Muscle layer of duodenum (tissue), 2 donors: ENCODE results near the gene HTRA1.

Source experiments
- H3K27ac ChIP-seq: one replicate; pipeline ENCODE4 v1.7.0; 2013; ENCODE audit warnings: mild to moderate bottlenecking, low read length
- H3K27me3 ChIP-seq: one replicate; pipeline ENCODE4 v1.7.0; 2013; ENCODE audit warnings: low read depth, mild to moderate bottlenecking, control low read depth, low read length
- H3K36me3 ChIP-seq, 2 donors: one replicate each; pipeline ENCODE4 v1.7.0; 2013; ENCODE audit warnings: low read length in 2 of 2, control low read depth in 1 of 2, mild to moderate bottlenecking in 1 of 2; ENCODE audit not compliant: insufficient read depth in 2 of 2, control insufficient read depth in 1 of 2
- H3K4me1 ChIP-seq, 2 donors: one replicate each; pipeline ENCODE4 v1.7.0; 2013; ENCODE audit warnings: low read length in 2 of 2, mild to moderate bottlenecking in 2 of 2, control low read depth in 1 of 2, moderate library complexity in 1 of 2; ENCODE audit not compliant: insufficient read depth in 2 of 2, control insufficient read depth in 1 of 2
- H3K4me3 ChIP-seq, 2 donors: one replicate each; pipeline ENCODE4 v1.7.0; 2013; ENCODE audit warnings: low read length in 2 of 2, low read depth in 1 of 2, mild to moderate bottlenecking in 1 of 2
- H3K9me3 ChIP-seq, 2 donors: one replicate each; pipeline ENCODE4 v1.7.0; 2013; ENCODE audit warnings: low read length in 2 of 2, control low read depth in 1 of 2, mild to moderate bottlenecking in 1 of 2; ENCODE audit not compliant: control insufficient read depth in 1 of 2
- donor health status: healthy.

Gene HTRA1

GRCh38 chr10:122490268-122490667, 28.9 kb downstream of the HTRA1 start:
- Histone ChIP-seq H3K27ac (no peak overlapping the region), H3K27me3 (no peaks in the 10 kb centered on the region), H3K4me3 (no peak overlapping the region), H3K4me1 (peaks cover 10 to 59% of the 10 kb centered on the region in 2 donors), H3K9me3 (no peaks in the 10 kb centered on the region), H3K36me3 (no peaks in the 10 kb centered on the region)

DNA sequence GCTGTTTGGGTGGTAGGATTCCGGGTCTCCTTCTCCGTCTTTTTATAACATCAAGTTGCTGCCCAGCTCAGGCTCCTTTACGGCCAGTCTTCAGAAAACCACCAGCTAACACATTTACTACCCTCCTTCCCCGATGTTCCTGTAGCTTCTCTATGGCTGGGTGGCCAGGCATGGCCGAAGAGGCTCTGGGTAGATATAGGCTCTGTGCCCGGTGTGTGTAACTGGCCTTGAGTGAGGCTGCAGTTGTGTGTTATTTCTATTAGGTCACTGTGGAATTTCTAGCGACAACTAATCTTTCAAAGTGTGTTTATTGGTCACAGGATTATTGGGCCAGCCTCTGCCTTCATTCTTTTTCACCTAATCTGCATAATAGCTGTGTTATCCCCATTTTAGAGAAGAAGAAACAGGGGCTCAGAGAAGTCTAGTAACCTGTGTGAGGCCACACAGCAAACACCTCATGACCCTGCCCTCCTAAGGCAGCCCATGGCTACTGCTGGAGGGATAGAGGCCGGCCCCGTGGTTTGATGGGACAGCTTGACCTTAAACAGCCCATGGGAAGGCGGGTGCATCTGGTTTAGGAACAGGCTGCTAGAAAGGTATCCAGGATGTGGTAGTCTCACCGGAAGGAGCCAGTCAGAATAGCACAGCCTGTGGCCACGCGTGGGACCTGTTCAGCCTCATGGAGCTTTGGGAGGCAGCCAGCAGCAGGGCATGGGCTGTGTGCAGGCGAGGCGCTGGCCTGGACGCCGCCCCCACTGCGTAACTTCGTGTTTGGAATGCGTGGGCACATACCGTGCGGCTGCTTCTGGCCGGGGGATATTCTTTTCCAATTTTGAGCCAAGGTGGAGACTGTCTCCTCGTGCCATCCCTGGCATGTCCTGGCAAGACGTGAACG, 29.7 kb downstream of the HTRA1 start:
- Histone ChIP-seq H3K9me3 (no peaks in the 10 kb centered on the region), H3K4me1 (peaks cover 4 to 54% of the 10 kb centered on the region in 2 donors), H3K27me3 (no peaks in the 10 kb centered on the region), H3K36me3 (no peaks in the 10 kb centered on the region), H3K27ac (no peak overlapping the region), H3K4me3 (no peak overlapping the region)

DNA sequence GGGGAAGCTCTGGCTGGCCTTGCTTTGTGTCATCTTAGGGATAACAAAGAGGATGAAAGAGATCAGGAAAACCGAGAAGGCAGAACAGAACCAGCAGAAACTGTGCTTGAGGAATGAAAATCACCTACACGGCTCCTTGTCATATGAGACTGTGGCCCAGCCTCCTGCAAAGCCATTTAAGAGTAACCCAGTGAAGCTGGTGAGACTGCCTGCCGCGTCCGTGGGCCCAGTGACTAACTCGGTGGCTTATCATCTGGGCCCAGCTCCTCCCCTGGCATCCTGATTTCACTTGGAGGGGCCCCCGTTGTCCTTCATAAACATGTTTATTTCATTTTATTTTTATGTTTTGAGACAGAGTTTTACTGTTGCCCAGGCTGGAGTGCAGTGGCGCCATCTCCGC, 30.7 kb downstream of the HTRA1 start:
- H3K36me3 ChIP-seq = no peaks in the 10 kb centered on the region
- no peaks in the 10 kb centered on the region for H3K9me3 ChIP-seq
- peaks cover 3 to 44% of the 10 kb centered on the region in 2 donors for H3K4me1 ChIP-seq
- H3K27ac ChIP-seq = no peak overlapping the region
- no peak overlapping the region for H3K4me3 ChIP-seq
- no peaks in the 10 kb centered on the region for H3K27me3 ChIP-seq

DNA sequence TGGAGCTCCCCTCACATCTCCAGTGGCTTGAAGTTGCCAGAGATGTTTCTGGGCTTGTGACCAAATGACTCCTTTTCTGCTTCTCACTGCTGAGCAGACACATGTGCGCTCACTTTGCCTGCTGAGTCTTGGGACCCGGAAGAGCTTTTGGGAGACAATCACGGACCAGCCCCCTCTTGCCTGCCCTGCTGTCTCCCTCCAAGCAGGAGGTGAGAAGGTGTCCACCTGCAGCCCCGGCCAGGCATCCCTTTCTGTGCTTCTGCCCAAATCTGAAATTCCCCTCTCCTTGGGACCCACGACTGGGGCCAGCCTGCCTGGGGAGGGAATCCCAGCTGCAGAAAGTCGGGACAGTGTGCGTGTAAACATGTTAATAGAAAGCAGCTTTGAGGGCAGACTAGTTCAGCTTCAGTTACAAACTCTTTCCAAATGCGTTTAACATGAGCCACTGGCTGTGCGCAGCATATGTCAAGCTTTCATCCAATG, 31.7 kb downstream of the HTRA1 start:
- H3K36me3 ChIP-seq = no peaks in the 10 kb centered on the region
- H3K4me3 ChIP-seq = no peak overlapping the region
- no peaks in the 10 kb centered on the region for H3K27me3 ChIP-seq
- H3K4me1 ChIP-seq = peaks cover 0 to 40% of the 10 kb centered on the region in 2 donors
- no peak overlapping the region for H3K27ac ChIP-seq
- H3K9me3 ChIP-seq = no peaks in the 10 kb centered on the region

DNA sequence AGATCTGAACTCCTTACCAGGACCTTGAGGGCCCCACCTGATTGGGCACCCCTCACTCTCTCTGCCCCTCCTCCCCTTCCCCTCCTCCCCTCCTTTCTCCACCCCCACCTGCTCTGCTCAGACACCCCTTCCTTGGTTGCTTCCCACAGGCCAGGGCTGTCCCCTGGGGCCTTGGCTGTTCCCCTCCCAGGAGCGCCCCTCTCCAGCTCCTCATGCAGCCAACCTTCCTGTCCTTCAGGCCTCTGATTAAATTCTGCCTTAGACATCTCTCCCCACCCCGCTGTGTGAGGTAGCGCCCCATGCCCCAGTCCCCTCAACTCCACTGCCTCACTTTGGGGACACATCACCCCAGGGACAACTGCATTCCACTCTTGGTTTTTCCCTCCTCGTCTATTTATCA, 32.4 kb downstream of the HTRA1 start:
- no peaks in the 10 kb centered on the region for H3K27me3 ChIP-seq
- H3K9me3 ChIP-seq = no peaks in the 10 kb centered on the region
- H3K4me1 ChIP-seq = peaks cover 0 to 45% of the 10 kb centered on the region in 2 donors
- no peak overlapping the region for H3K27ac ChIP-seq
- no peaks in the 10 kb centered on the region for H3K36me3 ChIP-seq
- H3K4me3 ChIP-seq = no peak overlapping the region

GRCh38 chr10:122494173-122494820, 32.9 kb downstream of the HTRA1 start:
- Histone ChIP-seq H3K9me3 (no peaks in the 10 kb centered on the region), H3K4me1 (peaks cover 4 to 51% of the 10 kb centered on the region in 2 donors), H3K4me3 (no peak overlapping the region), H3K27ac (no peak overlapping the region), H3K36me3 (no peaks in the 10 kb centered on the region), H3K27me3 (no peaks in the 10 kb centered on the region)

GRCh38 chr10:122494833-122495232, 33.5 kb downstream of the HTRA1 start:
- Histone ChIP-seq H3K27ac (no peak overlapping the region), H3K4me1 (peaks cover 8 to 56% of the 10 kb centered on the region in 2 donors), H3K9me3 (no peaks in the 10 kb centered on the region), H3K4me3 (no peak overlapping the region), H3K36me3 (no peaks in the 10 kb centered on the region), H3K27me3 (no peaks in the 10 kb centered on the region)

GRCh38 chr10:122495406-122496340, 34.3 kb downstream of the HTRA1 start:
- no peak overlapping the region for H3K27ac ChIP-seq
- H3K27me3 ChIP-seq = no peaks in the 10 kb centered on the region
- H3K9me3 ChIP-seq = no peaks in the 10 kb centered on the region
- no peak overlapping the region for H3K4me3 ChIP-seq
- peaks cover 8 to 64% of the 10 kb centered on the region in 2 donors for H3K4me1 ChIP-seq
- H3K36me3 ChIP-seq = no peaks in the 10 kb centered on the region

GRCh38 chr10:122497241-122497640, 35.9 kb downstream of the HTRA1 start:
- no peak overlapping the region for H3K4me3 ChIP-seq
- peaks cover 8 to 53% of the 10 kb centered on the region in 2 donors for H3K4me1 ChIP-seq
- H3K27ac ChIP-seq = no peak overlapping the region
- H3K27me3 ChIP-seq = no peaks in the 10 kb centered on the region
- H3K9me3 ChIP-seq = no peaks in the 10 kb centered on the region
- no peaks in the 10 kb centered on the region for H3K36me3 ChIP-seq

GRCh38 chr10:122498521-122498920, 37.2 kb downstream of the HTRA1 start:
- H3K36me3 ChIP-seq = no peaks in the 10 kb centered on the region
- no peaks in the 10 kb centered on the region for H3K27me3 ChIP-seq
- H3K9me3 ChIP-seq = no peaks in the 10 kb centered on the region
- peaks cover 8 to 46% of the 10 kb centered on the region in 2 donors for H3K4me1 ChIP-seq
- H3K27ac ChIP-seq = no peak overlapping the region
- no peak overlapping the region for H3K4me3 ChIP-seq

DNA sequence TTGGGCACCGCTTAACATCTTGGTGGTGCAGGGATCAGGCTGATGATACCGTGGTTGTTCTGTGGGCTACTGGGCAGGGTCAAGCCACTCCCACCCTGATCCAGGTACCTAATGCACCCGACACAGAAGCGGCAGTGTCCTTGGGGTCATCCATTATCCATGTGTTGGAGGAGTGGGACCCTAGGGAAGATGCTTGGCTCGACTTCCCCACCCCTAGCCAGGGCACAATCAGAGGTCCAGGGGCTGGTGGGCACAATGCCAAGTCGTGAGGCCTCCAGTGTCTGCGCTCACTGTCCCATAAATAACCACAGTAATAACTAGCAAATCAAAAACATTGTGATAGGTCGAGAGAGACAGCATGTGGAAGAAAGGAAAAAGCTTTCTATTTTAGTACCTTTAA, 37.7 kb downstream of the HTRA1 start:
- H3K36me3 ChIP-seq = no peaks in the 10 kb centered on the region
- peaks cover 8 to 43% of the 10 kb centered on the region in 2 donors for H3K4me1 ChIP-seq
- H3K27ac ChIP-seq = no peak overlapping the region

More for the DNA sequence above, 37.7 kb downstream of the HTRA1 start:
- no peaks in the 10 kb centered on the region for H3K27me3 ChIP-seq
- H3K4me3 ChIP-seq = no peak overlapping the region
- H3K9me3 ChIP-seq = no peaks in the 10 kb centered on the region
